ENCODE data around the gene DEAF1. TPM values are rescaled to one million over a fixed set of nuclear protein-coding genes. Genes with fewer than 3 reads are reported as not detected.

Gene DEAF1
- total RNA-seq, 2 donors from 2014 or later = 44.1 to 51.9 TPM

DNA sequence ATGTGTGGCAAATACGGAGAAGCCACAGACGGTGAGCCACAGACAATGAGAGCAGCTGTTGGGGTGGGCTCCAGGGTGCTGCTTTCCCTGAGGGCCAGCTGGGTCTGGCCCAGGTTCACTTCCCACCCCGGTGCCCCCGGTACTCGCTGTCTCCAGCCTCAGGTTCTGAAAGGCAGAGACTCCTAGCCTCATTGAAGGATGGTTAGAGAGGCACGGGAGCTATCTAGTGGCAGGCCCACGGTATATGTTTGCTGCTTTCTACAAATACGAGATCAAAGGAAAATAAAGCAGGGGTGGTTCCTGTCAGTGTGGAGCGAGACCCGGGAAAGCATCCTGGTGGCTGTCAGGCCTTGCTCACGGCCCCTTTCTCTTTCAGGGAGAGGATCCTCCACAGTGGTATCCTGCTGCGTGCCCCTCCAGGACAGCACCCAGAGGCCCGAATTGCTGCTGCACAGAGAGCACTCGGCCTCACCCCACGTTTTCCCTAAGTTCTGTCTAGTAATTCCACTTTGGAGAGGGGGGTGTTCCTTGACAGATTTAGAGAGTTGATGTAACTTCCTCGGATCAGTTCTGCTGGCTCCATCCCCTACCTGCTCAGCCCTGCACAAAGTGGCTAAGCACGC, 3.6 kb upstream of the DEAF1 start:
- Mint-ChIP-seq H3K9me3 (no peaks in the 10 kb centered on the region), H3K4me3 (no peak overlapping the region), H3K4me1 (peaks cover 11% of the 10 kb centered on the region), H3K36me3 (ENCODE audit: low read depth) (peaks cover 17% of the 10 kb centered on the region), H3K27ac (no peak overlapping the region), H3K27me3 (ENCODE audit: insufficient read depth) (no peaks in the 10 kb centered on the region)
- Histone ChIP-seq H3K27ac (ENCODE audit: low read depth, low read length) (no peak overlapping the region), H3K36me3 (ENCODE audit: control insufficient read depth, insufficient read depth, low read length) (no peaks in the 10 kb centered on the region), H3K27me3 (ENCODE audit: control insufficient read depth, insufficient read depth, low read length, poor library complexity, severe bottlenecking) (no peaks in the 10 kb centered on the region), H3K9me3 (ENCODE audit: control insufficient read depth, low read length) (no peaks in the 10 kb centered on the region), H3K4me3 (ENCODE audit: low read length) (no peak overlapping the region), H3K9ac (ENCODE audit: extremely low read depth, low read length, poor library complexity, severe bottlenecking) (no peak overlapping the region), H3K4me1 (ENCODE audit: control insufficient read depth, insufficient read depth, low read length) (peaks cover 5% of the 10 kb centered on the region)
- no peak for TF ChIP-seq CTCF (conservative IDR thresholded peaks at IDR 0.05)
- DNase-seq = no peak
- 81 to 86% methylated on average over 13 to 17 of the region's 17 CpGs for WGBS, 2 experiments (ENCODE audit: insufficient coverage in 1 of 2, insufficient read length in 1 of 2)

GRCh38 chr11:697811-698311, 2.8 kb upstream of the DEAF1 start:
- Mint-ChIP-seq H3K9me3 (no peaks in the 10 kb centered on the region), H3K4me1 (peaks cover 17% of the 10 kb centered on the region), H3K36me3 (ENCODE audit: low read depth) (peaks cover 17% of the 10 kb centered on the region), H3K27ac (peak overlapping the region; percentile 57), H3K27me3 (ENCODE audit: insufficient read depth) (no peaks in the 10 kb centered on the region), H3K4me3 (peak overlapping the region; percentile 11)
- no peak overlapping the region for H3K9ac ChIP-seq (ENCODE audit: extremely low read depth, low read length, poor library complexity, severe bottlenecking)
- H3K36me3 ChIP-seq (ENCODE audit: control insufficient read depth, insufficient read depth, low read length) = no peaks in the 10 kb centered on the region
- no peak overlapping the region for H3K27ac ChIP-seq (ENCODE audit: low read depth, low read length)
- peaks cover 5% of the 10 kb centered on the region for H3K4me1 ChIP-seq (ENCODE audit: control insufficient read depth, insufficient read depth, low read length)
- 74 to 78% methylated on average over 10 to 11 of the region's 11 CpGs for WGBS, 2 experiments (ENCODE audit: insufficient coverage in 1 of 2, insufficient read length in 1 of 2)
- H3K4me3 ChIP-seq (ENCODE audit: low read length) = no peak overlapping the region
- no peaks in the 10 kb centered on the region for H3K27me3 ChIP-seq (ENCODE audit: control insufficient read depth, insufficient read depth, low read length, poor library complexity, severe bottlenecking)
- DNase-seq = no peak
- no peak for TF ChIP-seq CTCF (conservative IDR thresholded peaks at IDR 0.05)
- no peaks in the 10 kb centered on the region for H3K9me3 ChIP-seq (ENCODE audit: control insufficient read depth, low read length)

DNA sequence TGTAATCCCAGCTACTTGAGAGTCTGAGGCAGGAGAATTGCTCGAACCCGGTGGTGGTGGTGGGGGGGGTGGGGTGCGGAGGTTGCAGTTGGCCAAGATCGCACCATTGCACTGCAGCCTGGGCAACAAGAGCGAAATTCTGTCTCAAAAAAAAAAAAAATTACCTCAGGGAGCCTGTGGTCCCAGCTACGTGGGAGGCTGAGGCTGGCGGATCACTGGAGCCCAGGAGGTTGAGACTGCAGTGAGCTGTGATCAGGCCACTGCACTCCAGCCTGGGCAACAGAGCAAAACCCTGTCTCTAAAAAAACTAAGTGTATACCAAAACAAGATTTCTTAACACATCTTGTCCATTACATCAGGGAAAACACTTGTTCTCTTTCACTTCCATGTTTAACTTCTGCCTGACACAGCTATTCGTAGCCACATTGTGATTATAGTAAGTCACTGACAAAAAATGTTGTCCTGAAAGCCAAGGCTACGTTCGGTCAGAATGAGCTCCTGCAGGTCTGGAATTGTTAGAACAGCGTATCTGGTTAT, 2.0 kb upstream of the DEAF1 start:
- Histone ChIP-seq H3K9ac (ENCODE audit: extremely low read depth, low read length, poor library complexity, severe bottlenecking) (no peak overlapping the region), H3K27me3 (ENCODE audit: control insufficient read depth, insufficient read depth, low read length, poor library complexity, severe bottlenecking) (no peaks in the 10 kb centered on the region), H3K36me3 (ENCODE audit: control insufficient read depth, insufficient read depth, low read length) (no peaks in the 10 kb centered on the region), H3K9me3 (ENCODE audit: control insufficient read depth, low read length) (no peaks in the 10 kb centered on the region), H3K4me3 (ENCODE audit: low read length) (no peak overlapping the region), H3K4me1 (ENCODE audit: control insufficient read depth, insufficient read depth, low read length) (peaks cover 5% of the 10 kb centered on the region), H3K27ac (ENCODE audit: low read depth, low read length) (no peak overlapping the region)
- Mint-ChIP-seq H3K36me3 (ENCODE audit: low read depth) (peaks cover 17% of the 10 kb centered on the region), H3K27me3 (ENCODE audit: insufficient read depth) (no peaks in the 10 kb centered on the region), H3K9me3 (no peaks in the 10 kb centered on the region), H3K4me1 (peaks cover 18% of the 10 kb centered on the region), H3K27ac (no peak overlapping the region), H3K4me3 (peak overlapping the region; percentile 76)
- DNase-seq = no peak
- TF ChIP-seq CTCF (conservative IDR thresholded peaks at IDR 0.05) = no peak
- 89 to 94% methylated on average over 6 to 11 of the region's 11 CpGs for WGBS, 2 experiments (ENCODE audit: insufficient coverage in 1 of 2, insufficient read length in 1 of 2)

Data from endodermal cell (in vitro differentiated cells).